ENCODE data around the gene FCHSD2. TPM values are rescaled to one million over a fixed set of nuclear protein-coding genes. Genes with fewer than 3 reads are reported as not detected.

FCHSD2 gene
- total and polyA plus RNA-seq, 2 of the 13 experiments (the other 11 are each of a cell fraction or from before 2014, with no cell fraction given), result 20.5 to 24.8 TPM

DNA sequence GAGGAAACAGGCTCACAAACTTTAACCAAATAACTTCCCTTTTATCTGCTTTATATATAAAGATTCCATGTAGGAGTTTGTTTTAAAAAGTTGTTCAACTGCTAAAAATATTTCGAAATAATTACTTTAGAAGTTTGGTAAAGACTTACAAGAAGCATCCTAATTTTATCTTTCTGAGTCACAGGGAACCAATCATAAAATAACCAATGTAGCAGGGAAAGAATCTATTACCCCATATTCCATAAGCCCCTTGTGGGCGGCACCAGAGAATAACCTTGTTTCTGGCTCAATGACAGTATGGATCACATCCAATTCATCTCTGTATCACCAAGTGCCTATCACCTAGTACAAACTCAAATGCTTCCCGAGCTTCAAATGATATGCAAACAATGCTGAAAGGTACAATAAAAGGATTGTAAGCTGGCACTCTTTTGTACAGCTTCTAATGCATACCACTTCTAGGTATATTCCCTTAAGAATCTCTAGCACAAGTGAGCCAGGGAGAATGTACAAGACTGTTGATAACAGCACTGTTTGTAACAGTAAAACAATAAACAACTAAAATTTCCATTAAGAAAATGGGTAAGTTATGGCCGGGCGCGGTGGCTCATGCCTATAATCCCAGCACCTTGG, 169.5 kb downstream of the FCHSD2 start:
- POLR2A ChIA-PET, result no interaction called here

DNA sequence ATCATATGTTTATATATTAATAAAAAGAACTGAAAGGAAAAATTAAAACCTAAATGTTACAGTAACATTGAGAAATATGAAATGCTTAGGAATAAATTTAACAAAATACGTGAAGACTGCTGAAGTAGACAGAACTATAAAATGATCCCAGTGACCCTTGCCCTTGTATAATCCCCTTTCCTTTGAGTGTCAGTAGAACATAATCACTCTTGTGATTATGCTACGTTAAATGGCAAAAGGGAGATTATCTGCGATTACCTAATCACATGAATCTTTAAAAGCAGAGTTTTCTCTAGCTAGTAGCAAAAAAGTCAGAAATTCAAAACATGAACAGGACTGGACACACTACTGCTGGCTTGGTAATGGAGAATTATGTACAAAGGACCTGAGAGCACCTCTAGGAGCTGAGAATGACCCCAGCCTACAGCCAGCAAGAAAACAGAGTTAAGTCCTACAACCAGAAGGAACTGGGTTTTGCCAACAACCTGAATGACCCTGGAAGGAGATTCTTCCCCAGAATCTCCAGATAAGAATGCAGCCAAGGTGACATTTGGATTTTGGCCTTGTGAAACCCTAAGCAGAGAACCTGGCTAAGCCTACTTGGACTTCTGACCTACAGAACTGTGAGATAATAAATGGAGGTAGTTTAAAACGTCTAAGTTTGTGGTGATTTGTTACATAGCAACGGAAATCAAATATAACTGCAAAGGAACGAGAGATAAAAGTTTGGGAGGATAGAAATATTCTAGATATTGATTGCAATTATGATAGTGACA, 170.7 kb downstream of the FCHSD2 start:
- Histone ChIP-seq H3K4me3 (replicated peaks in 1 of 3; ENCODE audit: insufficient read depth in 1 of 3, low read depth in 2 of 3, low read length in 3 of 3) (no peak overlapping the region), H3K27ac (ENCODE audit: extremely low read length, insufficient read depth, low read length) (no peak overlapping the region), H3K9me3 (ENCODE audit: low read length) (no peaks in the 10 kb centered on the region), H3K36me3 (replicated peaks in 1 of 2; ENCODE audit: control insufficient read depth in 1 of 2, insufficient read depth in 2 of 2, low read length in 2 of 2) (peaks cover 15 to 43% of the 10 kb centered on the region in 2 experiments), H4K20me1 (ENCODE audit: insufficient read depth, low read length) (no peaks in the 10 kb centered on the region), H3K79me2 (ENCODE audit: insufficient read depth, low read length) (peaks cover 5% of the 10 kb centered on the region), H3K4me1 (ENCODE audit: insufficient read depth, low read length) (no peaks in the 10 kb centered on the region), H3K9ac (ENCODE audit: insufficient read depth, low read depth, low read length) (no peak overlapping the region), H3K4me2 (ENCODE audit: low read depth, low read length) (no peak overlapping the region), H3K27me3 (ENCODE audit: control insufficient read depth in 1 of 2, insufficient read depth in 2 of 2, low read length in 2 of 2) (no peaks in the 10 kb centered on the region), H2AFZ (ENCODE audit: low read length) (no peak overlapping the region)
- intact Hi-C loops (cut with micrococcal nuclease; ENCODE audit: unreplicated experiment) (no loop called here), in situ Hi-C loops (cut with HindIII; ENCODE audit: extremely low pct_ligation_motif_present, low pct_unique_long_range_greater_than_20kb) (no loop called here)
- POLR2A ChIA-PET, result no interaction called here
- FAIRE-seq (no peak), DNase-seq (ENCODE audit: low spot score) (no peak), ATAC-seq (no peak)
- BruUV-seq (replicated peaks), result no TSS peak
- TF ChIP-seq ZSCAN31 (CRISPR knock-in tag; IDR thresholded peaks at IDR 0.05; ENCODE audit: low read depth), result no peak
- no peak for TF ChIP-seq ETV5 (CRISPR knock-in tag; IDR thresholded peaks at IDR 0.05; ENCODE audit: borderline replicate concordance)
- TF ChIP-seq ATF7-NPFF (CRISPR knock-in tag; IDR thresholded peaks at IDR 0.05; ENCODE audit: low read depth), result no peak
- no peak for TF ChIP-seq FOXC1 (CRISPR knock-in tag; IDR thresholded peaks at IDR 0.05; ENCODE audit: borderline replicate concordance)
- no peak for TF ChIP-seq MXI1 (IDR thresholded peaks at IDR 0.05; ENCODE audit: borderline replicate concordance, low read depth, low read length)
- no peak for TF ChIP-seq ZNF619 (CRISPR knock-in tag; IDR thresholded peaks at IDR 0.05)
- TF ChIP-seq PCBP2 (optimal IDR thresholded peaks at IDR 0.05; ENCODE audit: low read depth, low read length, poor library complexity, severe bottlenecking), result no peak
- no peak for TF ChIP-seq PBX2 (CRISPR knock-in tag; IDR thresholded peaks at IDR 0.05)
- no peak for TF ChIP-seq HMGA1 (CRISPR knock-in tag; conservative IDR thresholded peaks at IDR 0.05)
- 93% methylated on average over 6 of the region's 6 CpGs for WGBS (ENCODE audit: low lambda C conversion rate)
- CTCF ChIA-PET (ENCODE audit: low intra/inter-chr PET ratio, low total read pairs), result no interaction called here

More for the DNA sequence above, 169.5 kb downstream of the FCHSD2 start:
- no peak for TF ChIP-seq REXO4 (CRISPR knock-in tag; IDR thresholded peaks at IDR 0.05; ENCODE audit: borderline replicate concordance)
- no peak for TF ChIP-seq MEIS1 (CRISPR knock-in tag; IDR thresholded peaks at IDR 0.05; ENCODE audit: borderline replicate concordance)
- TF ChIP-seq GMEB1 (CRISPR knock-in tag; IDR thresholded peaks at IDR 0.05; ENCODE audit: borderline replicate concordance), result no peak
- FAIRE-seq (no peak), ATAC-seq (no peak), DNase-seq (ENCODE audit: low spot score) (no peak)
- BruUV-seq (replicated peaks), result no TSS peak
- 96% methylated on average over 6 of the region's 6 CpGs for WGBS (ENCODE audit: low lambda C conversion rate)
- Histone ChIP-seq H3K27me3 (ENCODE audit: control insufficient read depth in 1 of 2, insufficient read depth in 2 of 2, low read length in 2 of 2) (no peaks in the 10 kb centered on the region), H3K4me1 (ENCODE audit: insufficient read depth, low read length) (no peaks in the 10 kb centered on the region), H3K36me3 (replicated peaks in 1 of 2; ENCODE audit: control insufficient read depth in 1 of 2, insufficient read depth in 2 of 2, low read length in 2 of 2) (peaks cover 15 to 45% of the 10 kb centered on the region in 2 experiments; a peak in 4 of 5 replicates), H3K79me2 (ENCODE audit: insufficient read depth, low read length) (peaks cover 5% of the 10 kb centered on the region), H2AFZ (ENCODE audit: low read length) (no peak overlapping the region), H3K4me3 (replicated peaks in 1 of 3; ENCODE audit: insufficient read depth in 1 of 3, low read depth in 2 of 3, low read length in 3 of 3) (no peak overlapping the region), H4K20me1 (ENCODE audit: insufficient read depth, low read length) (no peaks in the 10 kb centered on the region), H3K4me2 (ENCODE audit: low read depth, low read length) (no peak overlapping the region), H3K9me3 (ENCODE audit: low read length) (no peaks in the 10 kb centered on the region), H3K9ac (ENCODE audit: insufficient read depth, low read depth, low read length) (no peak overlapping the region), H3K27ac (ENCODE audit: extremely low read length, insufficient read depth, low read length) (no peak overlapping the region)
- intact Hi-C loops (cut with micrococcal nuclease; ENCODE audit: unreplicated experiment) (no loop called here), in situ Hi-C loops (cut with HindIII; ENCODE audit: extremely low pct_ligation_motif_present, low pct_unique_long_range_greater_than_20kb) (no loop called here)
- CTCF ChIA-PET (ENCODE audit: low intra/inter-chr PET ratio, low total read pairs), result no interaction called here
